KOPT-K1 (cell line): ENCODE measurements around the gene SLC39A3.

ENCODE experiments used
- H3K27ac ChIP-seq: fragments of 200-600 bp; sonication (generic); 2 replicates; pipeline ENCODE4 v1.5.1; 2016; ENCODE audit warnings: antibody characterized with exemption, mild to moderate bottlenecking, low read depth, low read length; ENCODE audit not compliant: poor library complexity, severe bottlenecking
- H3K36me3 ChIP-seq: fragments of 200-600 bp; sonication (generic); 2 replicates; pipeline ENCODE4 v1.5.1; 2017; ENCODE audit warnings: antibody characterized with exemption, mild to moderate bottlenecking, low read length, moderate library complexity; ENCODE audit not compliant: insufficient read depth
- H3K9me3 ChIP-seq: fragments of 200-600 bp; sonication (generic); 2 replicates; pipeline ENCODE4 v1.5.1; 2017; ENCODE audit warnings: antibody characterized with exemption, low read length, mild to moderate bottlenecking; ENCODE audit not compliant: insufficient read depth, poor library complexity, severe bottlenecking

SLC39A3 gene

GRCh38 chr19:2693492-2694160, 46.2 kb downstream of the SLC39A3 start:
- Histone ChIP-seq H3K36me3 (no peaks in the 10 kb centered on the region), H3K27ac (no peak overlapping the region), H3K9me3 (no peaks in the 10 kb centered on the region)

- Histone ChIP-seq H3K27ac (no peak overlapping the region), H3K9me3 (no peaks in the 10 kb centered on the region), H3K36me3 (no peaks in the 10 kb centered on the region)
Observed at GRCh38 chr19:2691951-2692350, 47.9 kb downstream of the SLC39A3 start.

GRCh38 chr19:2690856-2691255, 49.0 kb downstream of the SLC39A3 start:
- Histone ChIP-seq H3K36me3 (no peaks in the 10 kb centered on the region), H3K9me3 (no peaks in the 10 kb centered on the region), H3K27ac (no peak overlapping the region)

GRCh38 chr19:2686360-2686759, 53.5 kb downstream of the SLC39A3 start:
- Histone ChIP-seq H3K36me3 (no peaks in the 10 kb centered on the region), H3K27ac (no peak overlapping the region), H3K9me3 (no peaks in the 10 kb centered on the region)

- Histone ChIP-seq H3K9me3 (no peaks in the 10 kb centered on the region), H3K27ac (no peak overlapping the region), H3K36me3 (no peaks in the 10 kb centered on the region)
Observed at GRCh38 chr19:2685204-2685704, 54.6 kb downstream of the SLC39A3 start.

- no peaks in the 10 kb centered on the region for H3K36me3 ChIP-seq
- H3K9me3 ChIP-seq = no peaks in the 10 kb centered on the region
- H3K27ac ChIP-seq = no peak overlapping the region
Observed at GRCh38 chr19:2683430-2684003, 56.3 kb downstream of the SLC39A3 start.
